GM12878 (cell line): ENCODE measurements around the gene CYP2S1. TPM values are rescaled to one million over a fixed set of nuclear protein-coding genes. Genes with fewer than 3 reads are reported as not detected.

ENCODE experiments used
- ATAC-seq: fragments of 200-7000 bp; cut with Tn5 transposase; 3 replicates; pipeline ENCODE4 v1.9.1; 2020; ENCODE audit warnings: mild to moderate bottlenecking, moderate library complexity
- BruUV-seq: library from RNA; stranded (reverse); fragments of 400-500 nt; replicated peaks from 2 replicates; lab custom pipeline; 2021; lab: Mats Ljungman, UMichigan
- CTCF ChIA-PET: fragments of 300-600 bp; sonication (Branson Sonifier 250); formaldehyde crosslinking; extraction: SDS; loops from one replicate; lab custom pipeline; 2021; ENCODE audit warnings: inconsistent platforms; lab: Yijun Ruan, JAX
- POLR2A ChIA-PET: fragments of 350-600 bp; formaldehyde crosslinking; extraction: SDS; loops from one replicate; lab custom pipeline; 2021; ENCODE audit warnings: inconsistent platforms; lab: Charles Lee
- RAD21 ChIA-PET: fragments of 300-600 bp; sonication (Branson Sonifier 250); formaldehyde crosslinking; loops from one replicate; lab custom pipeline; 2023; ENCODE audit warnings: antibody characterized with exemption; ENCODE audit not compliant: unreplicated experiment; lab: Charles Lee
- SMC1A ChIA-PET: fragments of 300-600 bp; sonication (Branson Sonifier 250); formaldehyde crosslinking; loops from one replicate; lab custom pipeline; 2023; ENCODE audit not compliant: unreplicated experiment, uncharacterized antibody; lab: Charles Lee
- DNase-seq: peaks from one replicate; pipeline ENCODE4 v3.0.0-alpha.2; 2011; ENCODE audit warnings: low read depth, low spot score
- FAIRE-seq: peaks from 3 replicates; lab custom pipeline; 2011; peaks lifted over from hg19 to GRCh38; lab: Jason Lieb, UNC
- H2AFZ ChIP-seq: 2 replicates; pipeline ENCODE4 v1.6.0; 2011; ENCODE audit warnings: low read depth, low read length, control low read depth; ENCODE audit not compliant: control insufficient read depth
- H3K27ac ChIP-seq: 2 replicates; pipeline ENCODE4 v1.5.1; 2011; ENCODE audit warnings: control low read depth; ENCODE audit not compliant: control insufficient read depth, insufficient read depth
- H3K27me3 ChIP-seq, 2 experiments: replicated peaks in 1 of 2; 2 replicates each; pipeline versions ENCODE4 v1.6.0 to v1.6.1; 2011; ENCODE audit warnings: low read length in 1 of 2; ENCODE audit not compliant: control insufficient read depth in 2 of 2, insufficient read depth in 2 of 2
- H3K36me3 ChIP-seq, 2 experiments: 2 replicates each; pipeline ENCODE4 v1.5.1; 2011; ENCODE audit warnings: low read length in 1 of 2; ENCODE audit not compliant: control insufficient read depth in 2 of 2, insufficient read depth in 2 of 2
- H3K4me1 ChIP-seq: 2 replicates; pipeline ENCODE4 v1.6.1; 2011; ENCODE audit warnings: mild to moderate bottlenecking, low read length, moderate library complexity, mixed read lengths; ENCODE audit not compliant: control insufficient read depth, insufficient read depth
- H3K4me2 ChIP-seq: 2 replicates; pipeline ENCODE4 v1.6.0; 2011; ENCODE audit warnings: control low read depth; ENCODE audit not compliant: control insufficient read depth, insufficient read depth
- H3K4me3 ChIP-seq: fragments of 200-600 bp; sonication (generic); 2 replicates; pipeline ENCODE4 v1.5.1; 2016
- H3K79me2 ChIP-seq: 2 replicates; pipeline ENCODE4 v1.6.0; 2011; ENCODE audit warnings: low read length; ENCODE audit not compliant: control insufficient read depth, insufficient read depth
- H3K9ac ChIP-seq: 2 replicates; pipeline ENCODE4 v1.8.0; 2011; ENCODE audit warnings: low read length, control low read depth, mixed read lengths; ENCODE audit not compliant: control insufficient read depth, insufficient read depth
- H3K9me3 ChIP-seq: replicated peaks from 3 replicates; pipeline ENCODE4 v1.5.1; 2011; ENCODE audit warnings: mild to moderate bottlenecking, low read length; ENCODE audit not compliant: control insufficient read depth, insufficient read depth
- H4K20me1 ChIP-seq: 2 replicates; pipeline ENCODE4 v1.6.0; 2011; ENCODE audit not compliant: control insufficient read depth, insufficient read depth
- CBFB ChIP-seq: IDR thresholded peaks from 2 replicates; pipeline ENCODE4 v1.6.1; 2016; ENCODE audit warnings: antibody characterized with exemption, low read depth
- CEBPB ChIP-seq, 2 experiments: fragments of 150-350 bp in 1 of 2; IDR thresholded peaks; 2 replicates each; pipeline ENCODE4 v1.6.1; 2012 to 2014; ENCODE audit warnings: low read depth in 2 of 2, low read length in 2 of 2, borderline replicate concordance in 1 of 2, inconsistent platforms in 1 of 2
- KDM1A ChIP-seq: fragments of 200-600 bp; sonication (generic); IDR thresholded peaks from 2 replicates; pipeline ENCODE4 v1.6.1; 2016; ENCODE audit warnings: borderline replicate concordance
- KLF5 ChIP-seq: fragments of 450-650 bp; IDR thresholded peaks from 2 replicates; pipeline ENCODE4 v1.6.1; 2014; ENCODE audit warnings: mild to moderate bottlenecking; ENCODE audit not compliant: partially characterized antibody
- NRF1 ChIP-seq: conservative IDR thresholded peaks from 2 replicates; pipeline ENCODE4 v1.6.1; 2011; ENCODE audit warnings: mild to moderate bottlenecking, low read depth, low read length, improper control_type of control experiment
- PAX5 ChIP-seq: IDR thresholded peaks from 2 replicates; pipeline ENCODE4 v1.6.1; 2011; ENCODE audit warnings: low read depth, low read length, borderline replicate concordance
- POLR2A ChIP-seq: IDR thresholded peaks from 2 replicates; pipeline ENCODE4 v1.6.1; 2011; ENCODE audit warnings: low read depth, mild to moderate bottlenecking, low read length
- PRDM15 ChIP-seq: fragments of 450-650 bp; formaldehyde crosslinking; IDR thresholded peaks from 2 replicates; pipeline ENCODE4 v1.4.0; 2020; ENCODE audit warnings: mild to moderate bottlenecking, moderate library complexity
- RAD21 ChIP-seq: IDR thresholded peaks from 2 replicates; pipeline ENCODE4 v1.6.1; 2011; ENCODE audit warnings: mild to moderate bottlenecking, low read depth, low read length, moderate library complexity; ENCODE audit not compliant: insufficient read depth
- SIN3A ChIP-seq: IDR thresholded peaks from 2 replicates; pipeline ENCODE4 v1.6.1; 2012; ENCODE audit warnings: low read depth, low read length, improper control_type of control experiment
- SUPT20H ChIP-seq: IDR thresholded peaks from 2 replicates; pipeline ENCODE4 v1.6.1; 2011; ENCODE audit warnings: low read depth, mild to moderate bottlenecking, low read length, moderate library complexity, borderline replicate concordance; ENCODE audit not compliant: control insufficient read depth
- TCF7 ChIP-seq: IDR thresholded peaks from 2 replicates; pipeline ENCODE4 v1.6.1; 2014; ENCODE audit warnings: antibody characterized with exemption, borderline replicate concordance
- ZNF384 ChIP-seq: IDR thresholded peaks from 2 replicates; pipeline ENCODE4 v1.6.1; 2012; ENCODE audit warnings: low read depth, mild to moderate bottlenecking, low read length, improper control_type of control experiment, borderline replicate concordance
- WGBS: methylation state at CpG from one replicate; pipeline ENCODE4 v1.1.6; 2016; ENCODE audit warnings: low lambda C conversion rate; ENCODE audit not compliant: insufficient replicate concordance, insufficient coverage; ENCODE audit errors: missing lambda C conversion rate; 5-methylcytosine and 5-hydroxymethylcytosine counted together
- in situ Hi-C: fragments of 300-500 bp; cut with MboI; formaldehyde crosslinking; loops from 9 replicates; pipeline ENCODE4 v1.14.3; 2018; ENCODE audit warnings: mixed read lengths
- intact Hi-C: fragments of 100-400 bp; cut with micrococcal nuclease; formaldehyde crosslinking; loops from one replicate; pipeline ENCODE4 v1.14.2; 2022; ENCODE audit not compliant: unreplicated experiment
- polyA plus RNA-seq, 11 experiments: library from polyadenylated mRNA; depleted of rRNA in 4 of 11; unstranded in 6 of 11; stranded (reverse) in 5 of 11; fragments of >200 nt; fragmentation: Nextera tagmentation in 4 of 11; fragmentation: Illumina TruSeq in 1 of 11; extraction: Ambion mirVana in 4 of 11; extraction: Trizol in 1 of 11; gene quantifications; 1 replicate in 1 of 11; 2 replicates in 10 of 11; pipeline versions ENCODE4 v1.2.1 to v1.2.3, GENCODE V29; 2011 to 2016; ENCODE audit warnings: inconsistent platforms in 2 of 11, missing spikeins in 2 of 11, low read depth in 1 of 11
- total RNA-seq, 4 experiments: library from RNA; depleted of rRNA in 3 of 4; stranded (reverse); fragments of >200 nt in 3 of 4; fragmentation: Illumina TruSeq in 1 of 4; extraction: Trizol in 1 of 4; gene quantifications; 2 replicates each; pipeline versions ENCODE4 v1.2.1 to v1.2.3, GENCODE V29; 2013 to 2021

The CYP2S1 gene
- total and polyA plus RNA-seq, 10 of the 15 experiments (the other 5 are each of a cell fraction or from before 2014, with no cell fraction given), result 0.03 to 0.28 (median 0.12) TPM; not detected in 2

- ATAC-seq (no peak), FAIRE-seq (no peak)
- ChIA-PET RAD21 (no interaction called here), POLR2A (no interaction called here), CTCF (interaction anchor here (1.3 kb wide), 1 partner anchor 18 kb away, joined by 4 read pairs; no protein-coding TSS in a partner anchor), SMC1A (no interaction called here)
- Histone ChIP-seq H3K9me3 (no peaks in the 10 kb centered on the region), H2AFZ (no peak overlapping the region), H4K20me1 (no peaks in the 10 kb centered on the region), H3K4me1 (no peaks in the 10 kb centered on the region)
- BruUV-seq, result no TSS peak
- WGBS, result 56% methylated on average over 10 of the region's 10 CpGs
- TF ChIP-seq KLF5, result no peak
- TF ChIP-seq SUPT20H, result no peak
- TF ChIP-seq ZNF384, result no peak
- TF ChIP-seq NRF1, result no peak
- TF ChIP-seq PAX5, result no peak
- TF ChIP-seq KDM1A, result no peak
- TF ChIP-seq POLR2A, result no peak
- TF ChIP-seq SIN3A, result no peak
- TF ChIP-seq PRDM15 (CRISPR knock-in tag), result no peak
- TF ChIP-seq CEBPB (IDR thresholded peaks at IDR 0.05; ENCODE audit: borderline replicate concordance in 1 of 2, low read depth in 2 of 2, low read length in 2 of 2), result no peak
- no peak for TF ChIP-seq RAD21
- no peak for TF ChIP-seq CBFB
- no peak for TF ChIP-seq TCF7
- TF ChIP-seq, all 136 proteins: peak for 0
- no peaks in the 10 kb centered on the region for H3K79me2 ChIP-seq
- H3K4me3 ChIP-seq, result no peak overlapping the region
- H3K9ac ChIP-seq, result no peak overlapping the region
- no peak overlapping the region for H3K4me2 ChIP-seq
- H3K27ac ChIP-seq, result no peak overlapping the region
- H3K36me3 ChIP-seq, result no peaks in the 10 kb centered on the region
- no peak for DNase-seq
- H3K27me3 ChIP-seq, result peaks cover 0 to 7% of the 10 kb centered on the region in 2 experiments; a peak in 2 of 4 replicates
- intact Hi-C loops (no loop called here), in situ Hi-C loops (no loop called here)
Measured at GRCh38 chr19:41222240-41222639, 29.2 kb downstream of the CYP2S1 start.
